ENCODE results near the gene TMX1. TPM values are rescaled to one million over a fixed set of nuclear protein-coding genes. Genes with fewer than 3 reads are reported as not detected.

The TMX1 gene
- 10 to 100 TPM in 1 of 2 donors, 1 to 10 TPM in 1; 8.9 to 11.7 TPM for total RNA-seq

- Histone ChIP-seq H3K4me1 (peaks cover 0 to 22% of the 10 kb centered on the region in 2 donors), H3K27me3 (no peaks in the 10 kb centered on the region), H3K36me3 (no peaks in the 10 kb centered on the region), H3K4me3 (peak within 1 kb of the TSS; percentile 93 to 96), H3K27ac (peak within 1 kb of the TSS; percentile 75 to 85), H3K9me3 (no peaks in the 10 kb centered on the region)
- peak; percentile 95 for DNase-seq (ENCODE audit: low spot score)
- TF ChIP-seq CTCF (IDR thresholded peaks at IDR 0.05), result peak in 1 of 2 donors; percentile 30
Measured at GRCh38 chr14:51239813-51240803, at the start of gene TMX1. Gene TMX1, plus strand, starts transcription at chr14:51240247. Its CDS starts 46 bp downstream, at chr14:51240293.

DNA sequence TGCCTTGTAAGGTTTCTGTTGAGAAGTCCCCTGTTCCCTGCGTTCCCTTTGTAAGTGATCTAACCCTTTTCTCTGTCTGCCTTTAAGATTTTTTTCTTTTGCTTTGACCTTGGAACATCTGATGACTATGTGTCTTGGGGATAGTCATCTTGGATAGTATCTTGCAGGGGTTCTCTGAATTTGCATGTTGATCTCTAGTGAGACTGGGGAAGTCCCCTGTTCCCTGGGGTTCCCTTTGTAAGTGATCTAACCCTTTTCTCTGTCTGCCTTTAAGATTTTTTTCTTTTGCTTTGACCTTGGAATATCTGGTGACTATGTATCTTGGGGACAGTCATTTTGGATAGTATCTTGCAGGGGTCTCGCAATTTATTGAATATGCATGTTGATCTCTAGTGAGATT, 38.2 kb upstream of the TMX1 start:
- no peak overlapping the region for H3K4me3 ChIP-seq

GRCh38 chr14:51202914-51203665, 37.0 kb upstream of the TMX1 start:
- Histone ChIP-seq H3K4me1 (no peaks in the 10 kb centered on the region), H3K9me3 (no peaks in the 10 kb centered on the region), H3K36me3 (no peaks in the 10 kb centered on the region), H3K27me3 (no peaks in the 10 kb centered on the region), H3K27ac (no peak overlapping the region), H3K4me3 (no peak overlapping the region)
- no peak for TF ChIP-seq CTCF (IDR thresholded peaks at IDR 0.05)
- DNase-seq (ENCODE audit: low spot score), result no peak

More for the DNA sequence above, 38.2 kb upstream of the TMX1 start:
- no peak overlapping the region for H3K27ac ChIP-seq
- DNase-seq (ENCODE audit: low spot score), result no peak
- H3K4me1 ChIP-seq, result no peaks in the 10 kb centered on the region
- no peaks in the 10 kb centered on the region for H3K27me3 ChIP-seq
- no peaks in the 10 kb centered on the region for H3K36me3 ChIP-seq
- no peaks in the 10 kb centered on the region for H3K9me3 ChIP-seq
- no peak for TF ChIP-seq CTCF (IDR thresholded peaks at IDR 0.05)

DNA sequence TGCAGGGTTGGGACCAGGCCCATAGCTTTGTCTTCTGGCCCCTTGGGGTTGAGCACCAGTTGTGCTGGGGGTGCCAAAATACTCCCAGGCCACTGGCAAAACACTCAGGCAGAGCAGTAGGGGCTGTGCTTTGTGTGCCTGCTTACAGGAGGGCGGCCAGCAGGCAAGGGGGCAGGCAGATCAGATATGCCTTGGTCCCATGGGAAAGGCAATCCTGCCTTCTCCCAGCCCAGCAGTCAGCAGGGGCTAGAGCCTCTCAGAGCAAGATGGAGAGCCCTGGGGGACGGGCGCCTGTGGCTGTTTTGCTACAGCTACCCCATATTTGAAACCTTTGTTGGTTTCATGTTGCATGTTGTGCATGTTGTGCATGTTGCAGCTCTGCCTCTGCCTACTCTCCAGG, 36.2 kb upstream of the TMX1 start:
- Histone ChIP-seq H3K27ac (no peak overlapping the region), H3K4me1 (no peaks in the 10 kb centered on the region), H3K27me3 (no peaks in the 10 kb centered on the region), H3K4me3 (no peak overlapping the region), H3K9me3 (no peaks in the 10 kb centered on the region), H3K36me3 (no peaks in the 10 kb centered on the region)
- TF ChIP-seq CTCF (IDR thresholded peaks at IDR 0.05), result no peak
- no peak for DNase-seq (ENCODE audit: low spot score)

DNA sequence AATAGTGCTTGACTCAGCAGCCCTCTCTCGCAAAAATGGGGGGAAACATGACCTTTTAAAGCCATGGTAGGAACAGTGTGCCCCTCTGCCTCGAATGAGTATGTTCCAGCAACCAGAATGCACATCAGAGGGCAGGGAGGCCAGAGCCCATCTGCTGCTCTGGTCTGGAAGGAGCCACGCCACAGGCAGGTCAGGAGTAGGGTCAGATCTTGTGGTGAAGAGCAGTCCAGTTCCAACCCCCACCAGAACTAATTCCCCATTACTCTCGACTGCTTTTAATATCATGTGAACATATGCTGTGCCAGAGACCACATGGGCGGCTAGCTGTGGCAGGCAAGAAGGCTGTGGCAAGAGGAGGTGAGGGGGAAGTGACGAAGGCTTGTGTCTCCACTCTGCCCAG, 34.6 kb upstream of the TMX1 start:
- TF ChIP-seq CTCF (IDR thresholded peaks at IDR 0.05), result no peak
- no peaks in the 10 kb centered on the region for H3K4me1 ChIP-seq
- DNase-seq (ENCODE audit: low spot score), result no peak
- H3K27ac ChIP-seq, result no peak overlapping the region
- H3K27me3 ChIP-seq, result no peaks in the 10 kb centered on the region
- no peaks in the 10 kb centered on the region for H3K36me3 ChIP-seq
- no peaks in the 10 kb centered on the region for H3K9me3 ChIP-seq
- no peak overlapping the region for H3K4me3 ChIP-seq
